Measurements from ENCODE around the gene FBXL17. TPM values are rescaled to one million over a fixed set of nuclear protein-coding genes. Genes with fewer than 3 reads are reported as not detected.

Gene FBXL17
- total RNA-seq, 1 experiment from 2014 or later = 5.3 TPM

DNA sequence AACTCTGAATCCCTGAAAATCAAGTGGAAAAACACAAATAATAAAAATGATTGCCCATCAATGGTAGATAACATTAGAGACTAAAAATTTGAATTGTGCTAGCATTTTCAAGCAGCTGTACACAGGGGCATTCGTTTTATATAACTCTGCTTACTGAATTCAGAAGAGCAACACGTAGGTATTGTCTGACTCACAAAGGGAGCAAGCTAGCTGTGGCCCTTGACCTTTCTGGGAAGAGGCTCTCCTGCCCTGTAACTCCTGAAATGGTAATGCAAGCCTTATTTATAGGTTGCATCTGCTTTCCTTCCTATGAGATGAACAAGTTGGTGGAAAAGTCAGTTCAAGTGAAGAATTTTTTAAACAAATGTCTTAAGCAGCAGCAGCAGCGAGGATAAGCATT, 492.5 kb downstream of the FBXL17 start:
- no peaks in the 10 kb centered on the region for H3K9me3 ChIP-seq (ENCODE audit: control insufficient read depth, low read depth, low read length)
- no peak overlapping the region for H3K9ac ChIP-seq (ENCODE audit: extremely low read depth, insufficient read length, low read length)
- no peak overlapping the region for H4K5ac ChIP-seq (ENCODE audit: insufficient read length, low read depth, low read length)
- no peak overlapping the region for H2AK5ac ChIP-seq (ENCODE audit: insufficient read length, low read length)
- H3K27me3 ChIP-seq (ENCODE audit: insufficient read depth, low read length) = no peaks in the 10 kb centered on the region
- H3K4me2 ChIP-seq (ENCODE audit: insufficient read depth, insufficient read length, low read length) = no peak overlapping the region
- no peak overlapping the region for H3K4ac ChIP-seq (ENCODE audit: low read depth, low read length)
- no peak for TF ChIP-seq CTCF (conservative IDR thresholded peaks at IDR 0.05)
- H3K27ac ChIP-seq (ENCODE audit: insufficient read length, low read depth, low read length) = no peak overlapping the region
- no peak overlapping the region for H3K18ac ChIP-seq (ENCODE audit: insufficient read length, low read depth, low read length)
- H3K56ac ChIP-seq (ENCODE audit: insufficient read length, low read depth, low read length) = no peak overlapping the region
- no peaks in the 10 kb centered on the region for H4K20me1 ChIP-seq (ENCODE audit: control insufficient read depth, insufficient read depth, insufficient read length)
- H2BK15ac ChIP-seq (ENCODE audit: low read depth, low read length) = no peak overlapping the region
- 0 out of 7 replicates have a peak overlapping the region, but pooled peaks of 1 of the 3 experiments have one; percentile 31 for H3K27ac Mint-ChIP-seq
- H2BK120ac ChIP-seq (ENCODE audit: low read depth, low read length, poor library complexity, severe bottlenecking) = no peak overlapping the region
- no peaks in the 10 kb centered on the region for H3K79me1 ChIP-seq (ENCODE audit: insufficient read depth, low read depth, low read length, poor library complexity, severe bottlenecking)
- H2BK20ac ChIP-seq (ENCODE audit: low read depth, low read length, poor library complexity, severe bottlenecking) = no peak overlapping the region
- no peak overlapping the region for H2BK12ac ChIP-seq (ENCODE audit: insufficient read length, low read depth, low read length)
- H3K23me2 ChIP-seq (ENCODE audit: insufficient read length, low read depth, low read length, poor library complexity, severe bottlenecking) = no peaks in the 10 kb centered on the region
- H2AFZ ChIP-seq (ENCODE audit: low read length) = no peak overlapping the region
- H3T11ph ChIP-seq (ENCODE audit: low read length) = no peak overlapping the region
- H3K79me2 ChIP-seq (ENCODE audit: insufficient read depth, low read length) = no peaks in the 10 kb centered on the region
- H3K4me1 Mint-ChIP-seq = peaks cover 6 to 12% of the 10 kb centered on the region in 2 experiments
- H3K14ac ChIP-seq (ENCODE audit: insufficient read depth, low read length) = no peak overlapping the region
- no peak overlapping the region for H2BK5ac ChIP-seq (ENCODE audit: insufficient read length, low read length)
- WGBS (ENCODE audit: extremely low coverage, insufficient read length, low lambda C conversion rate) = no CpG with 5 or more reads among the region's 3 CpGs
- no peak overlapping the region for H3K23ac ChIP-seq (ENCODE audit: insufficient read length, low read depth, low read length)
- H3K9me3 Mint-ChIP-seq = no peaks in the 10 kb centered on the region
- H4K8ac ChIP-seq (replicated peaks; ENCODE audit: insufficient read length, low read depth, low read length) = no peak overlapping the region
- DNase-seq = no peak
- no peak overlapping the region for H3K4me3 Mint-ChIP-seq
- no peaks in the 10 kb centered on the region for H3K36me3 Mint-ChIP-seq (ENCODE audit: insufficient read depth in 1 of 3, low read depth in 3 of 3)
- H3K4me1 ChIP-seq (ENCODE audit: insufficient read depth, low read length) = no peaks in the 10 kb centered on the region
- H3K27me3 Mint-ChIP-seq (ENCODE audit: low read depth) = no peaks in the 10 kb centered on the region
- H4K91ac ChIP-seq (ENCODE audit: insufficient read length, low read depth, low read length) = no peak overlapping the region
